Measurements from ENCODE around the gene BACH2. TPM values are rescaled to one million over a fixed set of nuclear protein-coding genes. Genes with fewer than 3 reads are reported as not detected.
"Not testable (repeated sequence)": the region's sequence is repeated elsewhere in the genome, so short reads cannot be mapped to it uniquely, and the experiment has no call there.

Gene BACH2
- total RNA-seq, 1 experiment from 2014 or later = not detected

DNA sequence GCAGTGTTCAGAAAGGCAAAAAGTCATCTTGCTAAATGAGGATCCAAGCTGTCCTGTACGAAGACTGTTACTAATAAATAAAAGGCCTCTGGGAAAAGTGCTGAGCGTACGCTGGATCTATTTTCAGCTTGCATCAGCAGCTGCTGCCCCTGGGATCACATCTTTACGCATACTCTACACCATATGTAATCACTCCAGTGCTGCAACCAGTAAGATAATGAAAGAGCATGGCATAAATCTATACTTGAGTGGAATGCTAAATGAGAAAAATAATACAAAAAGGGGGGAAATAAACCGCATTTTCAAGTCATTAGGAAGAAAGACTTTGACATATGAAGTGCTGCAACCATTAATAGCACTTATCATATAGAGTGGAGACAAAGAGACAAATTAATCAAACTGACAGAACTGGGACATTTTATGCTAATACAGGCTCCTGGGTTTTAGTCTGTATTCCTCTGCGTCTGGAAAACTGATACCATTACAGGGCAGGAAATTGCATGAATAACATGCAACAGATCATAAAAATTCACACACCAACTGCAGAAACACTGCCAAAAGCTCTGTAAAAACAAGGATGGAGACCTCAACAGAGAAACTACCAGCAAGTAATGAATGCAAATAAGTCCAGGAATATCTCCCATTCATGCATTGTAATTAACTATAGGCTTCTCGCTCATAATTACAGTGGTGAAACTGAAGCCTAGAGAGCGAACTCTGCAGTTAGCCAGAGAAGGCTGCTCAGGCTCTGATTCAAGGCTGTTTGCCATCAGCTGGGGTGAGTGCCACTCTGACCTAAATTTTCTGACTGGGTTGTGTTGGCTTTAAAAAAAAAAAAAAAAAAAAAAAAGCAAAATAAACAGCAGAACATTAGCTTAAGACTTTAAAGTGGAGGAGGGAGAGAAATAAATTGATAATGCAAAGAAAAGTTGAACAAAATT, 318.6 kb downstream of the BACH2 start:
- Histone ChIP-seq H3K36me3 (no peaks in the 10 kb centered on the region), H3K9me3 (no peaks in the 10 kb centered on the region), H3K27me3 (no peaks in the 10 kb centered on the region), H3K4me3 (no peak overlapping the region)
- no peak for DNase-seq

DNA sequence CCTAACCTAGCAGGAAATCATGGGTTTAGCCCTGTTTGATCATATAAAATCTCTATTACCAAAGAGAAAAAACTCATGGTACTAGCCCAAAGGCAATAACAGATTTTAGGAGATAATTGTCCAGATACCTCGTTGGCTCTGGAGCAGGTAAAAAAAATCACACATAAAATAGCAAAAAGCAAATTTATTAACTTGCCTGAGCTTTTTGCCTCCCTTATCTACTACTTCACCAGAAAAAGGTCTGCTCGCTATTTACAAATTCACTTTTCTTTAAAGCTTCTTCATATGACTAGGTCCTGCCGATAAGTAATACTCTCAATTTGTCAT, 320.0 kb downstream of the BACH2 start:
- no peaks in the 10 kb centered on the region for H3K9me3 ChIP-seq
- H3K36me3 ChIP-seq = no peaks in the 10 kb centered on the region
- no peak for DNase-seq
- H3K4me3 ChIP-seq = no peak overlapping the region
- no peaks in the 10 kb centered on the region for H3K27me3 ChIP-seq

DNA sequence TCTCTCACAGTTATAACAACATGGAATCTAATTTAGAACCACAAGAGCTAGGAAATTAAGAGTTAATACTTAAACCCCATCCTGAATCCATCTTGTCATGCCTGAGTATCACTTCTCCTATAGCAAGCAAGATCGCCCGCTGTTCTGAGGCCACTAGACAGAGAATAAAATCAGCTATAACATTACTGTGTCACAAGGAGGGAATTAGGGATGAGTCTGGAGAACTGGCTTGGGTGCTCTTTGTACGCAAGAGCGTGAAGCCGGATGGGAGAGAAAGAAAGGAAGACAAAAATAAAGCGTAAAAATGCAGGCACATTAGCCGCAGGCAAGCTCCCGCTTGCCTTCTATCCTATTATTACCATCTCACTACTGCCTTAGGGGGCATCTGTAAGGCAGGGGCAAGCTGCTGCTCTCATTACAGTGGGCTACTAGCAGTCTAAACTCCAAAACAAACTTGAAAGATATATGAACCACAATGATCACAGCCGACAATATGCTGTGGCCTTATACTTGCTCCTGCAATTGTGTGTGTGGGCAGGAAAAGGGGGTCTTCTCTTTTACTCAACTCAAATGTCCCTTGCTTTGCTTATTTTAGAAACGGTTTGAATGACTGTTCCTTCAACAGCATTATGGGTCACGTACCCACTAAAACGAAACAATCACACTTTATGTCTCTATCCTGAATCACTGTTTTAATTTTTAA, 320.5 kb downstream of the BACH2 start:
- H3K9me3 ChIP-seq = no peaks in the 10 kb centered on the region
- no peaks in the 10 kb centered on the region for H3K36me3 ChIP-seq
- DNase-seq = no peak
- no peaks in the 10 kb centered on the region for H3K27me3 ChIP-seq
- H3K4me3 ChIP-seq = no peak overlapping the region

DNA sequence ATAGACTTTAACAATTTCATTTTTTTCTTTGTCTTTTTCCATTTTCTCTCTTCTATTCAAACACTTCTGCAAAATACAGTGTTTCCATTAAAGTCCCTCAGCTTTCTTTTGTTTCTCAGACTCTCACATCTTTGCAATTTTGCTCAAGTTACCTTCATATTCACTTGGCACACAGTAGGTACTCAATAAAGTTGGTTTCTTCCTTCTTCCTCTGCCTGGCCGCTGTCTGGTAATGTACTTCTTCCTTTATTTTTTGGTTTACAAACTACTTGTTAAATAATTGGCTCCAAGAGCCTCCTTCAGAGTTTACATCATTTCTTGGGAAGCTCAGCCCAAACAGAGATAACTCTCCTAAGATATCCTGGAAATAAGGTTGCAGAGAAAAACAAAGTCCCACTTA, 321.3 kb downstream of the BACH2 start:
- Histone ChIP-seq H3K4me3 (no peak overlapping the region), H3K27me3 (no peaks in the 10 kb centered on the region), H3K9me3 (no peaks in the 10 kb centered on the region), H3K36me3 (no peaks in the 10 kb centered on the region)
- DNase-seq = no peak

DNA sequence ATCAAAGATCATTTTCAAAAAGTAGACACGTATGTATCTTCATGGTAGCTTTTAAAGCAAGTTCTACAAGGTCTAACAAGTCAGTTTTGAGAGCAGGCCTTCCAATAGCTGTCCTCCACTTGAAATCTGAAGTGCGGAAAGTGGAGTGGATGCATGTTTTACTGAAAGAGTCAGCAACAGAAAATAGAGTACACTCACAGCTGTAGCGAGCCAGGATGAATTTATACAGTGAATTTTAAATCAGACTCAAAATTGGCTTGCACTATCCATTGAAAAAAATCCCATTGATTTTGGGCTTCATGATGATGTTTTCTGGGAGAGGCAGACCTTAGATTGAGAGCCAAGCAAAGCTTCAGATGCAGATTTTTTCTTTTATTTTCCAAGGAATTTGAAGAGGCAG, 321.8 kb downstream of the BACH2 start:
- no peak for DNase-seq
- no peaks in the 10 kb centered on the region for H3K9me3 ChIP-seq
- no peaks in the 10 kb centered on the region for H3K36me3 ChIP-seq
- no peak overlapping the region for H3K4me3 ChIP-seq
- H3K27me3 ChIP-seq = no peaks in the 10 kb centered on the region

DNA sequence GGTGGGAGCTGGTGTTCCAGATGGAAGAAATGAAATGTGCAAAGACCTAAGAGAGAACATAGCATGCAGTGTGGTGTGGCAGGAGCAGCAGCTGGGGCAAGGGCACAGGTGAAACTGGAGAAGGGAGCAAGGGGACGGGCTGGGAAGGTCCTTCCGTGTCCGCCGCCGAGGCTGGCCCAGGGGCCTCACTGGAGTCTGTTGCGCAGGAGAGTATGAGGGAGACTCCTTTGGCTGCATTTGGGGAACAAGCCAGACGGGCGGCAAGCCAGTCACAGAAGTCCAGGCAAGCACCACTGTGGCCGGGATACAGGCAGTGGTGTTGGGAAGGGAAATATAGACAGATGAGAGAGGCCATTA, 324.6 kb downstream of the BACH2 start:
- no peak for DNase-seq
- H3K4me3 ChIP-seq = no peak overlapping the region
- no peaks in the 10 kb centered on the region for H3K9me3 ChIP-seq
- H3K27me3 ChIP-seq = no peaks in the 10 kb centered on the region
- no peaks in the 10 kb centered on the region for H3K36me3 ChIP-seq

DNA sequence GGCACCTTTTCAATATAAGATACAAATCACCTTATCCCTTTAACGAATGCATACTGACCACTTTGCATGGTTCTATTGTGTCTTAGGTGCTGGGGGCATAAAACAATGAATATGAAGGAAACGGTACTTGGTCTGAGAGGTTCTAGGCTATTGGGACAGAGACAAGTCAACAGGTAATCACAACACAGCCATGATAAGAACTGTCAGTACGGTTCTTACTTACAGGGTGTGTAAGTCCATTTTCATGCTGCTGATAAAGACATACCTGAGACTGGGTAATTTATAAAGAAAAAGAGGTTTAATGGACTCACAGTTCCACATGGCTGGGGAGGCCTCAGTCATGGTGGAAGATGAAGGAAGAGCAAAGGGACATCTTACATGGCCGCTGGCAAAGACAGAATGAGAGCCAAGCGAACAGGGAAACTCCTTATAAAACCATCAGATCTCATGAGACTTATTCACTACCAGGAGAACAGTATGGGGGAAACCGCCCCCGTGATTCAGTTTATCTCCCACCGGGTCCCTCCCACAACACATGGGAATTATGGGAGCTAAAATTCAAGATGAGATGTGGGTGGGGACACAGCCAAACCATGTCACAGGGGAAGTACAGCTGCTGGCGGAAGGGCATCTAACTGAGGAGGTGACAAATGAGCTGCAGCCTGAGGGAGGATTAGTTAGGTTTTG, 325.2 kb downstream of the BACH2 start:
- DNase-seq, H3K9me3 ChIP-seq, H3K27me3 ChIP-seq, H3K36me3 ChIP-seq, H3K4me3 ChIP-seq: not testable (repeated sequence)

DNA sequence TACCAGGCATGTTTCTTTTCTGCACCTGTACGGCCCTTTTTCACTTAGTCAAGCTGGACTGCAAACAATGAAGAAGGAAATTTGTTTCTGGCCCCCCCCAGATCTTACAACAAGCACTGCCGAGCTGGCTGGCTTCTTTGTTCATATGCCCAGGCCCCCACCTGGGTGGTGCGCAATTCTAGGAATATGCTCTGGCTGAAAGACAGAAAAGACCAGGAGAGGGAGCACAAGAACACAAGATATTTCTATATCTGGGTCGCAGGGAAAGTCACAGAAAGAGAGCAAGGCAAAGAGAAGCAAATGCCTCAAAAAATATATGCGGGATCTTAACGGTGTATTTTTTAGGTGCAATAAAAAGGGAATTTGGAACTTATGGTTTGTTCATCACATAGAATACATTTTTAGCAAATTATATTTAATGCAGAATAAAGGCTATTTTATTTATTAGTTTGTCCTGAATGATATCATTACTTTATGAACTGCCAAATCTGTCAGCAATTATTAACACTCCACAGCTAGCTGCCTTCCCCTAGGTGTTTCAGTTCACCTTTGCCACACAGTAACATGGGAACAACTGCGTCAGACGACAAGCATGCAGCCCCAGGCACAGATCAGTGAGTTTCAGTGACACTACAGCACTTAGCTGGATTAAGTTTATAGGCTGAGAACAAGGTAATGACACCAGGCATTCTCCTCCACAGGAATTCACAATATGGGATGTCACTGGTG, 325.9 kb downstream of the BACH2 start:
- peak; percentile 16 for DNase-seq
- H3K9me3 ChIP-seq = no peaks in the 10 kb centered on the region
- no peaks in the 10 kb centered on the region for H3K27me3 ChIP-seq
- H3K4me3 ChIP-seq = no peak overlapping the region
- H3K36me3 ChIP-seq = no peaks in the 10 kb centered on the region

DNA sequence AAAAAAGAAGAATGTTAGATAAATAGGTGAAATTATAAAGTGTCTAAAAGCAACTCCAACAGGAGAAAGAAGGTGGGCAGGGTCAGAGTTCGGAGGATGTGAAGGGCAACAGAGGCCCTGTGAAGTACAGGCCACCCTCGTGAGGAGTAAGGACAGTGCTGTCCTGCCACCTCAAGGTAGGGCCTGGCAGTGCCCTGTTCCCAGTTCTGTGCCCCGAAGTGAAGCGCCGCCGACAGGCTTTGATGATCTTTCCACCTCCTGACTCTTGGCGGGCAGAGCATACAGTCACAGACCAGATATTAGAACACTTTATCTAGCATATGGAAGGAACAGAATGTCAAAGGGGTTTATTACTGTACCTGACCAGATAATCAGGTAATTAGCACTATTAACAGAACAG, 326.6 kb downstream of the BACH2 start:
- Histone ChIP-seq H3K9me3 (no peaks in the 10 kb centered on the region), H3K36me3 (no peaks in the 10 kb centered on the region), H3K4me3 (no peak overlapping the region), H3K27me3 (no peaks in the 10 kb centered on the region)
- DNase-seq = no peak

DNA sequence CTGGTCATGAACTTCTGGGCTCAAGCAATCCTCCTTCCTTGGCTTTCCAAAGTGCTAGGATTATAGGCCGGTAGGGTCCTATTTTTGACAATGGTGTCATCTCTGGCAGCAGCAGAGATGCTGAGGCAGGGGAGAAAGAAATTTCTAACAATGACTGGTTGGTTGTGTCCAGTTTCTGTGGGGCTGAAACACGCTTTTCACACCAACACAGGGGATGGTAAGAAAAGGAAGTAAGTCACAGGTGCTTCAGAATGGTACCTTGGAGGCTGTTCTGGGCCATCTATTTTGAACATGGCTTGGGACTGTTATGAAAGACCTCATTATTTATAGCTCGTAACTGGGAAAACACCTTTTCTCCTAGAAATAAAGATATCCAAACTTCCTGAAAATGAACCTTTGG, 329.7 kb downstream of the BACH2 start:
- 0 out of 2 replicates have a peak, but pooled peaks cover 2% of the 10 kb centered on the region for H3K27me3 ChIP-seq
- no peaks in the 10 kb centered on the region for H3K36me3 ChIP-seq
- no peaks in the 10 kb centered on the region for H3K9me3 ChIP-seq
- no peak overlapping the region for H3K4me3 ChIP-seq
- DNase-seq = no peak

DNA sequence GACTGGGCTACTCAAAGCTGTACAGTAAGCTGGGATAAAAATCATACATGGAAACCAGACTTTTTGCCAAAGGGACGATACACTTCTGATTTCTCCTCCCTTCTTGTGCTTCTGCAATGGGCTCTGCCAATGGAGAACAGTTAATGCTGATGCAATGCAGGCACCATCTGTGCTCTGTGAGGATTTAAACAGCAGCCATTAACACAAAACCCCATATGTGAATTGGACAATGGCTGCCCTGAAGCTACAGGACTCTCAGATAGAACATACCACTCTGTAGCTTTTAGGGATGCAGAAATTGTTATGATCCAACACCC, 330.5 kb downstream of the BACH2 start:
- no peak for DNase-seq
- no peak overlapping the region for H3K4me3 ChIP-seq
- H3K36me3 ChIP-seq = no peaks in the 10 kb centered on the region
- no peaks in the 10 kb centered on the region for H3K9me3 ChIP-seq
- peaks cover 2% of the 10 kb centered on the region; the same call in 1 of the 2 replicates for H3K27me3 ChIP-seq

DNA sequence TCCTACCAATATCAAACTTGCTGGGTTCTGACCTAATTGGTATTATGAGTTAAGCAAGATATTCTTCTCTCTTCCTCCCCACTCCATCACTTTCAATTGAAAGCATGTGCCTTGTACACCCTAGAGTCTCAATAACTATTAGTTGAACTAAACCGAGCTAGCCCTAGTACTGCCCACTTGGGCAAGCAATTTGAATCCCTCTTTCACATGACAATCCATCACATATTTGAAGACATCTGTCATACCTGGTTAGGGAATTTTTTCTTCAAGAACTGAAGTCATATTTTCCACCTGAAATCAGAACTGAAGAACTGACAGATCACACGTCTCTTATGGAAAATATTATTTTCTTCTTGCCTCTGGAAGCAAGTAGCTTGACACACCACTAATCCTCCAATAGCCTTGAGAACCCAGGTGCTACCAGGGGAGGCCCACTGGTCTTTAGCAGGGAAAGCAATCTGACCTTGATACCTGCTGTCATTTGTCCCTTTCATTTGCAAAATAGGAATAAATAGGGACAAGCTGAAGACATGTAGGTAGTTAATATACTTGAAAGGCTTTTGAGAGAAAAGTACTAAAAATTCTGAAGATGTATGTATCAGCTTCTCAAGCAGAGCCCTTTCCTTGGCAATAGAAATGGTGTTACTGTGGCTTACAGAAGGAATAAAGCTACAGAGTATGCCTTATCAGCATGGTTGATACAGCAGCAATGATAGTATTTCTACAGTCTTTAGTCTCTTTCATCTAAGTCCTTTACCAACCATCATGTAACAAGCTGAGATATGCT, 331.0 kb downstream of the BACH2 start:
- DNase-seq = no peak
- Histone ChIP-seq H3K4me3 (no peak overlapping the region), H3K9me3 (no peaks in the 10 kb centered on the region), H3K27me3 (peaks cover 2% of the 10 kb centered on the region; the same call in 1 of the 2 replicates), H3K36me3 (no peaks in the 10 kb centered on the region)

DNA sequence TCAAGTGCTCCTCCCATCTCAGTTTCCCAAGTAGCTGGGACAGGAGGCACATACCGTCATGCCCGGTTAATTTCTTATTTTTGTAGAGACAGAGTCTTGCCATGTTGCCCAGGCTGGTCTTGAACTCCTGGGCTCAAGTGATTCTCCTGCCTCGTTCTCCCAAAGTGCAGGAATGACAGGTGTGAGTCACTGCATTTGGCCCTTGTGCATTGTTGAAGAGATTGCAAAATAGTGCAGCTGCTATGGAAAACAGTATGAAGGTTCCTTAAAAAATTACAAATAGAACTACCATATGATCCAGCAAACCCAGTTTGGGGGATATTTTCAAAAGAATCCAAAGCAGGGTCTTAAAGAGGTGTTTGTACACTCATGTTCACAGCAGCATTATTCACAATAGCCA, 333.3 kb downstream of the BACH2 start:
- DNase-seq = no peak
- H3K27me3 ChIP-seq = peaks cover 2% of the 10 kb centered on the region; the same call in 1 of the 2 replicates
- H3K4me3 ChIP-seq = no peak overlapping the region
- no peaks in the 10 kb centered on the region for H3K9me3 ChIP-seq
- H3K36me3 ChIP-seq = no peaks in the 10 kb centered on the region

DNA sequence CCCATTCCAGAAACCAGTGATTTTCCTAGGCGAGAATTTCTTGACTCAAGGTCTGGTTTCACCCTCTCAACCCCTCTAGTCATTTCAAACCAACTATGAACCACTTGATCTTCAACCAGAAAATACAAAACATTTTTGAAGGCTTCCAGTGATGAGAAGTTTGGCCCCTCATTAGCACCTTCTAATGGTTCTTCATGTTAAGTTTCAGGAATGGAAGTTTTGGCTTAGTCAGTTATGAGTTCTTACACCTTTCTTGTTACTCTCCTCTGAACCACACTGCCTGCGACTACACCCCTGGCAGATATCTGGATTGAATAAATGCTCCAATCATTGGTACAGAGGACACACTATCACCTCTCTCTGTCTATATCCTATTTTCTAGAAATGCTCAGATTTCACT, 335.2 kb downstream of the BACH2 start:
- DNase-seq = no peak
- no peaks in the 10 kb centered on the region for H3K9me3 ChIP-seq
- H3K4me3 ChIP-seq = no peak overlapping the region
- peaks cover 2% of the 10 kb centered on the region; the same call in 1 of the 2 replicates for H3K27me3 ChIP-seq
- no peaks in the 10 kb centered on the region for H3K36me3 ChIP-seq

DNA sequence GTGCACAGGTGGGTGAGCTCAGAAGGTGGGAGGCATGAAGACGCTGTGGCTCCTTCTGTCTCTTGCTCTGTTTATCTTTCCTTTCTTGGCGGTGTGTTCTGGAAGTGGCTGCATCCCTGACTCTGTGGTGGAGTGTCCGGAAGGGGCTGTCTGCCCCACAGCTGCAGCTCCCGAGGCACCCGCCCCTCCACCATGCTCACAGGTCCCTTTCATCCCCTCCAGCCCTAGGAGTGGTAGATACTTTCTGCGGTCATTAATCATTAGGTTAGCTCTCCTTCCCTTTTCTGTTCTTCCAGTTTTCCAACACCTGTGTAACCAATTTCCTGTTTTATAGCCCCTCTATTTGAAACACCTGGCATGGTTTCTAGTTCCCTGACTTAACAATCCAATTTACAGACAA, 336.8 kb downstream of the BACH2 start:
- Histone ChIP-seq H3K4me3 (no peak overlapping the region), H3K9me3 (no peaks in the 10 kb centered on the region), H3K36me3 (no peaks in the 10 kb centered on the region), H3K27me3 (peaks cover 2% of the 10 kb centered on the region; the same call in 1 of the 2 replicates)
- no peak for DNase-seq

DNA sequence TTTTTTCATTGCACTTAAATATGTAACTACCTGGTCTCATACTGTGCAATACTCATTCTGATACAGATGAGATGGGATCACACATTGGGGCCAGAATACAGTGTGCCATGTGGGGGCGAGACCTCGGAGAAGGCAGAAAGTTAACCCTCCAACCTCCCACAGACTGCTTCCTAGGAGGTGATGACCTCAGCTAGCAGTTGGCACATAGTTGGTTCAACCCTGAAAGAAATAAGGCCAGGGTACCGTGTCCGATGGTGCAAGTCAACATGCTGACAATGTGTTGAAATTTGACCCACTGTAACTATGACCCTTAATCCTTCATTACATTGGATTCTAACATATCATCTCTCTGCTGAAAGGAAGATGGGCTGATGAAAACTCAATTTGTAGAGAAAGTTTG, 340.5 kb downstream of the BACH2 start:
- Histone ChIP-seq H3K4me3 (no peak overlapping the region), H3K36me3 (no peaks in the 10 kb centered on the region), H3K27me3 (no peaks in the 10 kb centered on the region; the same call in 1 of the 2 replicates), H3K9me3 (no peaks in the 10 kb centered on the region)
- no peak for DNase-seq

Measured in MG63 (cell line).